Neural cell (in vitro differentiated cells): ENCODE measurements around the gene ZP1. TPM values are rescaled to one million over a fixed set of nuclear protein-coding genes. Genes with fewer than 3 reads are reported as not detected.

Source experiments
- H2AFZ ChIP-seq: fragments of 200-600, 300-800 bp; sonication (generic), shearing (Covaris generic); 2 replicates; pipeline ENCODE4 v1.6.0; 2014; ENCODE audit warnings: low read depth, mild to moderate bottlenecking, antibody characterized with exemption, low read length, moderate library complexity
- H3F3A ChIP-seq: fragments of 200-600 bp; shearing (Covaris generic); 2 replicates; pipeline ENCODE4 v1.6.1; 2016; ENCODE audit warnings: mild to moderate bottlenecking, moderate library complexity, mixed read lengths, antibody characterized with exemption, low read length; ENCODE audit not compliant: insufficient read depth, poor library complexity, severe bottlenecking
- H3K27ac ChIP-seq: fragments of 200-600, 300-800 bp; sonication (generic), shearing (Covaris generic); 2 replicates; pipeline ENCODE4 v1.5.1; 2014; ENCODE audit warnings: mild to moderate bottlenecking, low read length, moderate library complexity
- H3K27me3 ChIP-seq: fragments of 300-800, 200-600 bp; sonication (generic), shearing (Covaris generic); 2 replicates; pipeline ENCODE4 v1.6.0; 2014; ENCODE audit warnings: mild to moderate bottlenecking, low read depth, low read length, moderate library complexity; ENCODE audit not compliant: insufficient read depth
- H3K36me3 ChIP-seq: fragments of 300-800, 200-600 bp; sonication (generic), shearing (Covaris generic); 2 replicates; pipeline ENCODE4 v1.5.1; 2014; ENCODE audit warnings: mild to moderate bottlenecking, antibody characterized with exemption, low read length, moderate library complexity; ENCODE audit not compliant: insufficient read depth
- H3K4me2 ChIP-seq: fragments of 300-800, 200-600 bp; sonication (generic), shearing (Covaris generic); 2 replicates; pipeline ENCODE4 v1.6.0; 2014; ENCODE audit warnings: mild to moderate bottlenecking, low read length
- H3K4me3 ChIP-seq: fragments of 300-800, 200-600 bp; sonication (generic), shearing (Covaris generic); 2 replicates; pipeline ENCODE4 v1.5.1; 2014; ENCODE audit warnings: mild to moderate bottlenecking, low read length, moderate library complexity
- H3K79me2 ChIP-seq: fragments of 200-600 bp; shearing (Covaris generic); replicated peaks from 2 replicates; pipeline ENCODE4 v1.6.0; 2014; ENCODE audit warnings: mild to moderate bottlenecking, low read length, moderate library complexity; ENCODE audit not compliant: insufficient read depth
- H3K9ac ChIP-seq: fragments of 300-800, 200-600 bp; sonication (generic), shearing (Covaris generic); 2 replicates; pipeline ENCODE4 v1.6.1; 2016; ENCODE audit warnings: mild to moderate bottlenecking, low read length, mixed read lengths
- H3K9me2 ChIP-seq: fragments of 200-600 bp; shearing (Covaris generic); 2 replicates; pipeline ENCODE4 v1.6.1; 2016; ENCODE audit warnings: mild to moderate bottlenecking, low read length, mixed read lengths; ENCODE audit not compliant: insufficient read depth
- H3K9me3 ChIP-seq: fragments of 200-600, 300-800 bp; sonication (generic), shearing (Covaris generic); 2 replicates; pipeline ENCODE4 v1.6.1; 2016; ENCODE audit warnings: mild to moderate bottlenecking, mixed run types, low read length, moderate library complexity, mixed read lengths
- H4K20me1 ChIP-seq: fragments of 200-600 bp; shearing (Covaris generic); 2 replicates; pipeline ENCODE4 v1.6.1; 2016; ENCODE audit warnings: mild to moderate bottlenecking, mixed run types; ENCODE audit not compliant: insufficient read depth
- EP300 ChIP-seq: fragments of 450-650 bp; conservative IDR thresholded peaks from 2 replicates; pipeline ENCODE4 v1.6.1; 2014; ENCODE audit warnings: antibody characterized with exemption, mild to moderate bottlenecking, moderate library complexity; ENCODE audit not compliant: poor library complexity, severe bottlenecking
- EZH2 ChIP-seq: fragments of 200-600, 300-800 bp; shearing (Covaris generic), sonication (generic); IDR thresholded peaks from 2 replicates; pipeline ENCODE4 v1.6.1; 2014; ENCODE audit warnings: antibody characterized with exemption, low read length, borderline replicate concordance, mild to moderate bottlenecking; ENCODE audit not compliant: insufficient read depth, poor library complexity, severe bottlenecking
- MXI1 ChIP-seq: fragments of 450-650 bp; conservative IDR thresholded peaks from 2 replicates; pipeline ENCODE4 v1.6.1; 2014; ENCODE audit warnings: antibody characterized with exemption, mild to moderate bottlenecking; ENCODE audit not compliant: poor library complexity, severe bottlenecking
- POLR2AphosphoS5 ChIP-seq: IDR thresholded peaks from 2 replicates; pipeline ENCODE4 v1.6.1; 2012
- RAD21 ChIP-seq: fragments of 450-650 bp; conservative IDR thresholded peaks from 2 replicates; pipeline ENCODE4 v1.6.1; 2014; ENCODE audit warnings: antibody characterized with exemption, mild to moderate bottlenecking, moderate library complexity
- SMC3 ChIP-seq: fragments of 450-650 bp; conservative IDR thresholded peaks from 2 replicates; pipeline ENCODE4 v1.6.1; 2014; ENCODE audit warnings: antibody characterized with exemption, mild to moderate bottlenecking, moderate library complexity; ENCODE audit not compliant: poor library complexity
- TAF1 ChIP-seq: IDR thresholded peaks from 2 replicates; pipeline ENCODE4 v1.6.1; 2012; ENCODE audit warnings: low read depth
- polyA plus RNA-seq: library from polyadenylated mRNA; depleted of rRNA; stranded (reverse); fragments of >200 nt; gene quantifications from 2 replicates; pipeline ENCODE4 v1.2.3, GENCODE V29; 2014
- TF ChIP-seq, protein P1 (sequence below): IDR thresholded peaks from 2 replicates; pipeline ENCODE4 v1.6.1; 2012; ENCODE audit warnings: borderline replicate concordance
- TF ChIP-seq, protein P2 (sequence below): fragments of 450-650 bp; IDR thresholded peaks from 2 replicates; pipeline ENCODE4 v1.5.1; 2014; ENCODE audit warnings: antibody characterized with exemption, mild to moderate bottlenecking, moderate library complexity; ENCODE audit not compliant: poor library complexity, severe bottlenecking

The ZP1 gene
- polyA plus RNA-seq, 1 donor from 2014 or later = 1.5 TPM

DNA sequence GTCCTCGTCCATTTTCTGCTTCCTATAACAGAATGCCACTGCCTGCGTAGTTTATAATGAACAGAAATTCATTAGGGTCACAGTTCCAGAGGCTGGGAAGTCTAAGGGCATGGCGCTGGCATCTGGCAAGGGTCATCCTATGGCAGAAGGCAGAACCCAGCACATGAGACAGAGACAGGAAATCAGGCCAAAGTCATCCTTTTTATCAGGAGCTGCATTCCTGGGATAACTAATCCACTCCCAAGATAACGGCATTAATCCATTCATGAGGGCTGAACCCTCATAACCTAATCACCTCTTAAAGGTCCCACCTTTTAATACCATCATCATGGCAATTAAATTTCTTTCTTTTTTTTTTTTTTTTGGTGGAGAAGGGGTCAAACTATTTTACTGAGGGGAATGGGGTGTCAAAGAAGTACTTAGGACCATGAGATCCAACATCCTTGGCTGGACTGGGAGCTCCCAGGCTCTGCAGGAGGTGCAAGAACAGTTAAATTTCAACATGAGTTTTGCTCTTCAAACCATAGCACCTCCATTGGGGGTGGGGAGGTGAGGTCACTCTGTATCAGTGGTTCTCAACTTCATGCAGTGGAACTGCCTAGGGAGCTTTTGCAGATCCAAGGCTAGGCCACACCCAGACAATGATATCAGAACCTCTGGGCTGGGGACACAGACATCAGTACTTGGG lies 51.1 kb downstream of the ZP1 start:
- H3K4me2 ChIP-seq = no peak overlapping the region
- TF ChIP-seq, protein P1, sequence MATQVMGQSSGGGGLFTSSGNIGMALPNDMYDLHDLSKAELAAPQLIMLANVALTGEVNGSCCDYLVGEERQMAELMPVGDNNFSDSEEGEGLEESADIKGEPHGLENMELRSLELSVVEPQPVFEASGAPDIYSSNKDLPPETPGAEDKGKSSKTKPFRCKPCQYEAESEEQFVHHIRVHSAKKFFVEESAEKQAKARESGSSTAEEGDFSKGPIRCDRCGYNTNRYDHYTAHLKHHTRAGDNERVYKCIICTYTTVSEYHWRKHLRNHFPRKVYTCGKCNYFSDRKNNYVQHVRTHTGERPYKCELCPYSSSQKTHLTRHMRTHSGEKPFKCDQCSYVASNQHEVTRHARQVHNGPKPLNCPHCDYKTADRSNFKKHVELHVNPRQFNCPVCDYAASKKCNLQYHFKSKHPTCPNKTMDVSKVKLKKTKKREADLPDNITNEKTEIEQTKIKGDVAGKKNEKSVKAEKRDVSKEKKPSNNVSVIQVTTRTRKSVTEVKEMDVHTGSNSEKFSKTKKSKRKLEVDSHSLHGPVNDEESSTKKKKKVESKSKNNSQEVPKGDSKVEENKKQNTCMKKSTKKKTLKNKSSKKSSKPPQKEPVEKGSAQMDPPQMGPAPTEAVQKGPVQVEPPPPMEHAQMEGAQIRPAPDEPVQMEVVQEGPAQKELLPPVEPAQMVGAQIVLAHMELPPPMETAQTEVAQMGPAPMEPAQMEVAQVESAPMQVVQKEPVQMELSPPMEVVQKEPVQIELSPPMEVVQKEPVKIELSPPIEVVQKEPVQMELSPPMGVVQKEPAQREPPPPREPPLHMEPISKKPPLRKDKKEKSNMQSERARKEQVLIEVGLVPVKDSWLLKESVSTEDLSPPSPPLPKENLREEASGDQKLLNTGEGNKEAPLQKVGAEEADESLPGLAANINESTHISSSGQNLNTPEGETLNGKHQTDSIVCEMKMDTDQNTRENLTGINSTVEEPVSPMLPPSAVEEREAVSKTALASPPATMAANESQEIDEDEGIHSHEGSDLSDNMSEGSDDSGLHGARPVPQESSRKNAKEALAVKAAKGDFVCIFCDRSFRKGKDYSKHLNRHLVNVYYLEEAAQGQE = no peak
- TF ChIP-seq RAD21 (no peak), EP300 (no peak), TAF1 (no peak), POLR2AphosphoS5 (no peak), EZH2 (no peak), MXI1 (no peak), SMC3 (no peak)
- TF ChIP-seq, protein P2, sequence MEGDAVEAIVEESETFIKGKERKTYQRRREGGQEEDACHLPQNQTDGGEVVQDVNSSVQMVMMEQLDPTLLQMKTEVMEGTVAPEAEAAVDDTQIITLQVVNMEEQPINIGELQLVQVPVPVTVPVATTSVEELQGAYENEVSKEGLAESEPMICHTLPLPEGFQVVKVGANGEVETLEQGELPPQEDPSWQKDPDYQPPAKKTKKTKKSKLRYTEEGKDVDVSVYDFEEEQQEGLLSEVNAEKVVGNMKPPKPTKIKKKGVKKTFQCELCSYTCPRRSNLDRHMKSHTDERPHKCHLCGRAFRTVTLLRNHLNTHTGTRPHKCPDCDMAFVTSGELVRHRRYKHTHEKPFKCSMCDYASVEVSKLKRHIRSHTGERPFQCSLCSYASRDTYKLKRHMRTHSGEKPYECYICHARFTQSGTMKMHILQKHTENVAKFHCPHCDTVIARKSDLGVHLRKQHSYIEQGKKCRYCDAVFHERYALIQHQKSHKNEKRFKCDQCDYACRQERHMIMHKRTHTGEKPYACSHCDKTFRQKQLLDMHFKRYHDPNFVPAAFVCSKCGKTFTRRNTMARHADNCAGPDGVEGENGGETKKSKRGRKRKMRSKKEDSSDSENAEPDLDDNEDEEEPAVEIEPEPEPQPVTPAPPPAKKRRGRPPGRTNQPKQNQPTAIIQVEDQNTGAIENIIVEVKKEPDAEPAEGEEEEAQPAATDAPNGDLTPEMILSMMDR = no peak

DNA sequence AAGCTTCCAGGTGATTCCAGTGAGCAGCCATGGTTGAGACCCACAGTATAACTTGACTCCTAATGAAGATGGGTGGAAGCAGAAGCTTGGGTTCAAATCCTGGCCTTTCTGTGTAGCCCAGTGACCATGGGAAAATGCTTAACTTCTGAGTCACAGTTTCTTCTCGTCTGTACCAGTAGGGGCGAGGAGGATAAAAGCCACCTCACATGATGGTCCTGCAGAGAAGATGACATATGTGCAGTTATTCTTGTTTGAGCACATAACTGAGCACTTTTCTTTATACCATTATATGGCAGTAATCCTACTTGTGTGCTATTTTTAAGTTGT lies 51.6 kb downstream of the ZP1 start:
- H3K4me2 ChIP-seq = no peak overlapping the region
- H3K36me3 ChIP-seq = no peaks in the 10 kb centered on the region
- TF ChIP-seq, protein P2 = no peak
- TF ChIP-seq EP300 (no peak), POLR2AphosphoS5 (no peak), EZH2 (no peak), TAF1 (no peak), SMC3 (no peak), RAD21 (no peak), MXI1 (no peak)
- TF ChIP-seq, protein P1 = no peak
- no peaks in the 10 kb centered on the region for H3K27me3 ChIP-seq
- no peaks in the 10 kb centered on the region for H3K9me2 ChIP-seq
- no peak overlapping the region for H3K9ac ChIP-seq
- no peak overlapping the region for H2AFZ ChIP-seq
- H3F3A ChIP-seq = no peaks in the 10 kb centered on the region
- H3K9me3 ChIP-seq = no peaks in the 10 kb centered on the region
- H3K27ac ChIP-seq = no peak overlapping the region
- peaks cover 43% of the 10 kb centered on the region for H3K79me2 ChIP-seq
- H4K20me1 ChIP-seq = no peaks in the 10 kb centered on the region
- no peak overlapping the region for H3K4me3 ChIP-seq

More for the DNA sequence above, 51.1 kb downstream of the ZP1 start:
- no peak overlapping the region for H3K9ac ChIP-seq
- no peak overlapping the region for H3K27ac ChIP-seq
- no peak overlapping the region for H3K4me3 ChIP-seq
- H3K9me3 ChIP-seq = no peaks in the 10 kb centered on the region
- H3K27me3 ChIP-seq = no peaks in the 10 kb centered on the region
- H3F3A ChIP-seq = no peaks in the 10 kb centered on the region
- no peaks in the 10 kb centered on the region for H3K9me2 ChIP-seq
- no peaks in the 10 kb centered on the region for H3K36me3 ChIP-seq
- no peaks in the 10 kb centered on the region for H4K20me1 ChIP-seq
- peaks cover 40% of the 10 kb centered on the region for H3K79me2 ChIP-seq
- no peak overlapping the region for H2AFZ ChIP-seq
